HG03342 (cell line): ENCODE results near the gene PAX7.
"Not testable (repeated sequence)": the region's sequence is repeated elsewhere in the genome, so short reads cannot be mapped to it uniquely, and the experiment has no call there.

Experiments
- ATAC-seq: cut with Tn5 transposase; IDR thresholded peaks from one replicate; pipeline ENCODE4 v1.9.1; 2021; ENCODE audit warnings: mild to moderate bottlenecking, moderate library complexity; ENCODE audit not compliant: unreplicated experiment

Gene PAX7

GRCh38 chr1:18724801-18725200 lies 94.2 kb downstream of the PAX7 start:
- ATAC-seq = no peak

GRCh38 chr1:18725231-18725895 lies 94.7 kb downstream of the PAX7 start:
- no peak for ATAC-seq

- ATAC-seq = no peak
Observed at GRCh38 chr1:18726368-18726767, 95.7 kb downstream of the PAX7 start.

GRCh38 chr1:18727956-18728355 lies 97.3 kb downstream of the PAX7 start:
- no peak for ATAC-seq

GRCh38 chr1:18730321-18730720 lies 99.7 kb downstream of the PAX7 start:
- ATAC-seq = no peak

- no peak for ATAC-seq
Observed at GRCh38 chr1:18731148-18731547, 100.5 kb downstream of the PAX7 start.

GRCh38 chr1:18731591-18732235 lies 101.1 kb downstream of the PAX7 start:
- ATAC-seq = no peak

GRCh38 chr1:18732686-18733085 lies 102.0 kb downstream of the PAX7 start:
- ATAC-seq = no peak

- ATAC-seq = no peak
Observed at GRCh38 chr1:18734001-18734400, 103.4 kb downstream of the PAX7 start.

- ATAC-seq = no peak
Observed at GRCh38 chr1:18734461-18735223, 104.0 kb downstream of the PAX7 start.

- ATAC-seq = no peak
Observed at GRCh38 chr1:18735224-18735997, 104.8 kb downstream of the PAX7 start.

GRCh38 chr1:18736958-18737357 lies 106.3 kb downstream of the PAX7 start:
- no peak for ATAC-seq

GRCh38 chr1:18738126-18738525 lies 107.5 kb downstream of the PAX7 start:
- ATAC-seq = no peak

- ATAC-seq = no peak
Observed at GRCh38 chr1:18738617-18739016, 108.0 kb downstream of the PAX7 start.

GRCh38 chr1:18739408-18739807 lies 108.8 kb downstream of the PAX7 start:
- no peak for ATAC-seq

GRCh38 chr1:18739897-18740296 lies 109.3 kb downstream of the PAX7 start:
- ATAC-seq = no peak

GRCh38 chr1:18740617-18741016 lies 110.0 kb downstream of the PAX7 start:
- no peak for ATAC-seq

- no peak for ATAC-seq
Observed at GRCh38 chr1:18743233-18743632, 112.6 kb downstream of the PAX7 start.

GRCh38 chr1:18744381-18744780 lies 113.7 kb downstream of the PAX7 start:
- ATAC-seq = not testable (repeated sequence)

GRCh38 chr1:18746981-18747380 lies 116.3 kb downstream of the PAX7 start:
- ATAC-seq = no peak

- no peak for ATAC-seq
Observed at GRCh38 chr1:18747671-18748070, 117.0 kb downstream of the PAX7 start.
